Astrocyte of the cerebellum (primary cell): Measurements from ENCODE around the gene P4HB.

ENCODE experiments used
- DNase-seq: peaks from one replicate; pipeline ENCODE4 v3.0.0-alpha.2; 2011; ENCODE audit warnings: low read depth
- H3K4me3 ChIP-seq: 2 replicates; pipeline ENCODE4 v1.5.1; 2011; ENCODE audit warnings: mild to moderate bottlenecking, low read depth, low read length, moderate library complexity
- in situ Hi-C: cut with HindIII; loops from 2 replicates; pipeline ENCODE4 v1.10.0; 2017; ENCODE audit warnings: low sequenced_read_pairs
- TF ChIP-seq, protein P1 (sequence below): IDR thresholded peaks from 2 replicates; pipeline ENCODE4 v1.5.1; 2012; ENCODE audit warnings: low read length, low read depth, moderate library complexity, mild to moderate bottlenecking; ENCODE audit errors: missing control alignments

The P4HB gene

GRCh38 chr17:81867991-81868673 lies 7.8 kb upstream of the P4HB start:
- no peak overlapping the region for H3K4me3 ChIP-seq
- in situ Hi-C loops = no loop called here
- TF ChIP-seq, protein P1, sequence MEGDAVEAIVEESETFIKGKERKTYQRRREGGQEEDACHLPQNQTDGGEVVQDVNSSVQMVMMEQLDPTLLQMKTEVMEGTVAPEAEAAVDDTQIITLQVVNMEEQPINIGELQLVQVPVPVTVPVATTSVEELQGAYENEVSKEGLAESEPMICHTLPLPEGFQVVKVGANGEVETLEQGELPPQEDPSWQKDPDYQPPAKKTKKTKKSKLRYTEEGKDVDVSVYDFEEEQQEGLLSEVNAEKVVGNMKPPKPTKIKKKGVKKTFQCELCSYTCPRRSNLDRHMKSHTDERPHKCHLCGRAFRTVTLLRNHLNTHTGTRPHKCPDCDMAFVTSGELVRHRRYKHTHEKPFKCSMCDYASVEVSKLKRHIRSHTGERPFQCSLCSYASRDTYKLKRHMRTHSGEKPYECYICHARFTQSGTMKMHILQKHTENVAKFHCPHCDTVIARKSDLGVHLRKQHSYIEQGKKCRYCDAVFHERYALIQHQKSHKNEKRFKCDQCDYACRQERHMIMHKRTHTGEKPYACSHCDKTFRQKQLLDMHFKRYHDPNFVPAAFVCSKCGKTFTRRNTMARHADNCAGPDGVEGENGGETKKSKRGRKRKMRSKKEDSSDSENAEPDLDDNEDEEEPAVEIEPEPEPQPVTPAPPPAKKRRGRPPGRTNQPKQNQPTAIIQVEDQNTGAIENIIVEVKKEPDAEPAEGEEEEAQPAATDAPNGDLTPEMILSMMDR = no peak
- no peak for DNase-seq

DNA sequence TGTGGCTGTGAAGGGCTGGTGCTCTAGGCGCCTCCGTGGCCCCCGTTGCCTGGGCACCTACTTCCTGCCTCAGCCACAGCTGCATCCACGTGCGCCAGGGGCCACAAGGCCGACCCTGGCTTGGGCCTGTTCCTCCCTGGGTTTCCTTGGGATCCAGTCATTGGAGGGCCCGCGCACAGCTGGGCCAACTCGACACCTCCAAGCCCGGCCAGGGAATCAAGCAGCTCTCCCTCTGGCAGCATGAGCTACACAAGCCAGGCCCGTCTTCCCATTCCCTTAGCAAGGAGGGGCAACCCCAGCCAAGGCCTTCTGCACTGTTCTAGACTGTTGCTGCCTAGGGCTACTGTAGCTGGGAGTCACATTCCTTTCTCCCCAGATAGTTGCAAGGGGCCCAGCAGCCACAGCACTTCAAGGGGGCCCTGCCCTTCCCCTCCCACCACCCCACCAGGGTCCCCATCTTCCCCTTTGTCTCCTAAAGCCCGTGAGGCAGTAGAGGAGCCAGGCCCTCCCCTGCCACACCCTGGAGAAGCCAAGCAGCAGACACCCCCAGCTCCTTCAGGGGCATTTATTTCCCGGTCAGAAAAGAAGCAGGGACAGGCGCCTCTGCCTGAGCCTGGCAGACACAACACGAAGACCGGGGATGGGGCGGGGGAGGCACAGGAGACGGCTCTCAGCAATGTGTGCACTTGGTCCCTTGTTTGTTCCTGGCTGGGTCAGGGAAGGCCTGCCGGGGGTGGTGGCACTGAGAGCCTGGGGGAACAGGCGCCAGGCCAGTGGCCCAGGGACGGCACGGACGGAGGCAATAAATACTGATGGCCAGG lies 7.0 kb upstream of the P4HB start:
- H3K4me3 ChIP-seq = no peak overlapping the region

GRCh38 chr17:81866440-81867169 lies 6.3 kb upstream of the P4HB start:
- DNase-seq = no peak
- H3K4me3 ChIP-seq = no peak overlapping the region
- in situ Hi-C loops = no loop called here
- TF ChIP-seq, protein P1 = no peak

More for the DNA sequence above, 7.0 kb upstream of the P4HB start:
- no peak for DNase-seq
- in situ Hi-C loops = no loop called here
- TF ChIP-seq, protein P1 = no peak

- in situ Hi-C loops = no loop called here
- TF ChIP-seq, protein P1 = no peak
- no peak overlapping the region for H3K4me3 ChIP-seq
- no peak for DNase-seq
Observed at GRCh38 chr17:81865733-81866439, 5.6 kb upstream of the P4HB start.

GRCh38 chr17:81865358-81865732 lies 5.0 kb upstream of the P4HB start:
- DNase-seq = no peak
- in situ Hi-C loops = no loop called here
- no peak overlapping the region for H3K4me3 ChIP-seq
- TF ChIP-seq, protein P1 = no peak
